ENCODE data around the gene PCDHGB1.
"Not testable (repeated sequence)": the region's sequence is repeated elsewhere in the genome, so short reads cannot be mapped to it uniquely, and the experiment has no call there.

Gene PCDHGB1

GRCh38 chr5:141382469-141383294 lies 32.8 kb downstream of the PCDHGB1 start, which contains the start of gene PCDHGA7:
Gene PCDHGA7 (plus strand): TSS chr5:141382742. CDS start chr5:141382900, 158 bp downstream.
- in situ Hi-C loops (cut with MboI; ENCODE audit: low sequenced_read_pairs), result no loop called here

GRCh38 chr5:141383345-141383744 lies 33.4 kb downstream of the PCDHGB1 start:
- in situ Hi-C loops (cut with MboI; ENCODE audit: low sequenced_read_pairs), result no loop called here

DNA sequence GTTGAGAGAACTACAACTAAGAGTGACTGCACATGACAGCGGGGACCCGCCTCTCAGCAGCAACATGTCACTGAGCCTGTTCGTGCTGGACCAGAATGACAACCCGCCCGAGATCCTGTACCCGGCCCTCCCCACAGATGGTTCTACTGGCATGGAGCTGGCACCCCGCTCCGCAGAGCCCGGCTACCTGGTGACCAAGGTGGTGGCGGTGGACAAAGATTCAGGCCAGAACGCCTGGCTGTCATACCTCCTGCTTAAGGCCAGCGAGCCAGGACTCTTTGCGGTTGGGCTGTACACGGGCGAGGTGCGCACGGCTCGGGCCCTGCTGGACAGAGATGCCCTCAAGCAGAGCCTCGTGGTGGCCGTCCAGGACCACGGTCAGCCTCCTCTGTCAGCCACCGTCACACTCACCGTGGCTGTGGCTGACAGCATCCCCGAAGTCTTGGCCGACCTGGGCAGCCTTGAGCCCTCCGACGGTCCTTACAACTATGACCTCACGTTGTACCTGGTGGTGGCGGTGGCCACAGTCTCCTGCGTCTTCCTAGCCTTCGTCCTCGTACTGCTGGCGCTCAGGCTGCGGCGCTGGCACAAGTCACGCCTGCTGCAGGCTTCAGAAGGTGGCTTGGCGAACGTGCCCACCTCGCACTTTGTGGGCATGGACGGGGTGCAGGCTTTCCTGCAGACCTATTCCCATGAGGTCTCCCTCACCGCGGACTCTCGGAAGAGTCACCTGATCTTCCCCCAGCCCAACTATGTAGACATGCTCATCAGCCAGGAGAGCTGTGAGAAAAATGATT lies 34.8 kb downstream of the PCDHGB1 start:
- in situ Hi-C loops (cut with MboI; ENCODE audit: low sequenced_read_pairs), result no loop called here

- in situ Hi-C loops (cut with MboI; ENCODE audit: low sequenced_read_pairs), result not testable (repeated sequence)
These were observed 37.8 kb downstream of the PCDHGB1 start, which contains the start of gene PCDHGB4 for GRCh38 chr5:141387557-141388311. Gene PCDHGB4 (plus strand): TSS chr5:141387698. CDS start chr5:141387885, 187 bp downstream.

DNA sequence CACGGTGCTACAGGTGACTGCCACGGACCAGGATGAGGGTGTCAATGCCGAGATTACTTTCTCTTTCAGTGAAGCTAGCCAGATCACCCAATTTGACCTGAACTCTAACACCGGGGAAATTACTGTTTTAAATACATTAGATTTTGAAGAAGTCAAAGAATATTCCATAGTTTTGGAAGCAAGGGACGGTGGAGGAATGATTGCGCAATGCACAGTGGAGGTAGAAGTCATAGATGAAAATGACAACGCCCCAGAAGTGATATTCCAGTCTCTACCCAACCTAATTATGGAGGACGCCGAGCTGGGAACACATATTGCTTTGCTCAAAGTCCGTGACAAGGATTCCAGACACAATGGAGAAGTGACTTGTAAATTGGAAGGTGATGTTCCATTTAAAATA lies 38.8 kb downstream of the PCDHGB1 start:
- in situ Hi-C loops (cut with MboI; ENCODE audit: low sequenced_read_pairs), result no loop called here

DNA sequence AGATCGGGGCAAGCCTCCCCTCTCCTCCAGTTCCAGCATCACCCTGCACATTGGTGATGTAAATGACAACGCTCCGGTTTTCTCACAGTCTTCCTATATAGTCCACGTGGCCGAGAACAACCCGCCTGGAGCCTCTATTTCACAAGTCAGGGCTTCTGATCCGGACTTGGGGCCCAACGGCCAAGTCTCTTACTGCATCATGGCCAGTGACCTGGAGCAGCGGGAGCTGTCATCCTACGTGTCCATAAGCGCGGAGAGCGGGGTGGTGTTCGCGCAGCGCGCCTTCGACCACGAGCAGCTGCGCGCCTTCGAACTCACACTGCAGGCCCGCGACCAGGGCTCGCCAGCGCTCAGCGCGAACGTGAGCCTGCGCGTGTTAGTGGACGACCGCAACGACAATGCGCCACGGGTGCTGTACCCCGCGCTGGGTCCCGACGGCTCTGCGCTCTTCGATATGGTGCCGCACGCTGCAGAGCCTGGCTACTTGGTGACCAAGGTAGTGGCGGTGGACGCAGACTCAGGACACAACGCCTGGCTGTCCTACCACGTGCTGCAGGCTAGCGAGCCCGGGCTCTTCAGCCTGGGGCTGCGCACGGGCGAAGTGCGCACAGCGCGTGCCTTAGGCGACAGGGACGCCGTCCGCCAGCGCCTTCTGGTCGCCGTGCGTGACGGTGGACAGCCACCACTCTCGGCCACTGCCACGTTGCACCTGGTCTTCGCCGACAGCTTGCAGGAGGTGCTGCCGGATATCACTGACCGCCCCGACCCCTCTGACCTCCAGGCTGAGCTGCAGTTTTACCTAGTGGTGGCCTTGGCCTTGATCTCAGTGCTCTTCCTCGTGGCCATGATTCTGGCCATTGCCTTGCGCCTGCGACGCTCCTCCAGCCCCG lies 39.5 kb downstream of the PCDHGB1 start:
- in situ Hi-C loops (cut with MboI; ENCODE audit: low sequenced_read_pairs), result no loop called here

- in situ Hi-C loops (cut with MboI; ENCODE audit: low sequenced_read_pairs), result no loop called here
These were observed 42.7 kb downstream of the PCDHGB1 start, which contains the start of gene PCDHGA8 for GRCh38 chr5:141392429-141393198. Gene PCDHGA8 (plus strand): TSS chr5:141392633. CDS start chr5:141392814, 181 bp downstream.

- in situ Hi-C loops (cut with MboI; ENCODE audit: low sequenced_read_pairs), result no loop called here
These were observed 43.4 kb downstream of the PCDHGB1 start for GRCh38 chr5:141393267-141393666.

DNA sequence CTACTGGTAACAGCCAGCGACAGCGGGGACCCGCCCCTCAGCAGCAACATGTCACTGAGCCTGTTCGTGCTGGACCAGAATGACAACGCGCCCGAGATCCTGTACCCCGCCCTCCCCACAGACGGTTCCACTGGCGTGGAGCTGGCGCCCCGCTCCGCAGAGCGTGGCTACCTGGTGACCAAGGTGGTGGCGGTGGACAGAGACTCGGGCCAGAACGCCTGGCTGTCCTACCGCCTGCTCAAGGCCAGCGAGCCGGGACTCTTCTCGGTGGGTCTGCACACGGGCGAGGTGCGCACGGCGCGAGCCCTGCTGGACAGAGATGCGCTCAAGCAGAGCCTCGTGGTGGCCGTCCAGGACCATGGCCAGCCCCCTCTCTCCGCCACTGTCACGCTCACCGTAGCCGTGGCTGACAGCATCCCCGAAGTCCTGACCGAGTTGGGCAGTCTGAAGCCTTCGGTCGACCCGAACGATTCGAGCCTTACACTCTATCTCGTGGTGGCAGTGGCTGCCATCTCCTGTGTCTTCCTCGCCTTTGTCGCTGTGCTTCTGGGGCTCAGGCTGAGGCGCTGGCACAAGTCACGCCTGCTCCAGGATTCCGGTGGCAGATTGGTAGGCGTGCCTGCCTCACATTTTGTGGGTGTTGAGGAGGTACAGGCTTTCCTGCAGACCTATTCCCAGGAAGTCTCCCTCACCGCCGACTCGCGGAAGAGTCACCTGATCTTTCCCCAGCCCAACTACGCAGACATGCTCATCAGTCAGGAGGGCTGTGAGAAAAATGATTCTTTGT lies 44.7 kb downstream of the PCDHGB1 start:
- in situ Hi-C loops (cut with MboI; ENCODE audit: low sequenced_read_pairs), result not testable (repeated sequence)

- in situ Hi-C loops (cut with MboI; ENCODE audit: low sequenced_read_pairs), result not testable (repeated sequence)
These were observed 48.1 kb downstream of the PCDHGB1 start, which contains the start of gene PCDHGB5 for GRCh38 chr5:141397756-141398551. Gene PCDHGB5 (plus strand): TSS chr5:141397947. CDS start chr5:141398128, 181 bp downstream.

DNA sequence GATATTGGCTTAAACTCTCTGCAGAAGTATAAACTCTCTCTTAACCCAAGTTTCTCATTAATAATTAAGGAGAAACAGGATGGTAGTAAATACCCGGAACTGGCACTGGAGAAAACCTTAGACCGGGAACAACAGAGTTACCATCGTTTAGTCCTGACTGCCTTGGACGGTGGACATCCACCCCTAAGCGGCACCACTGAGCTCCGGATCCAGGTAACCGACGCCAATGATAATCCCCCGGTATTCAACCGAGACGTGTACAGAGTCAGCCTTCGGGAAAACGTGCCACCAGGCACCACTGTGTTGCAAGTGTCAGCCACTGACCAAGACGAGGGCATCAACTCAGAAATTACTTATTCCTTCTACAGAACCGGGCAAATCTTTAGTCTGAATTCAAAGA lies 48.7 kb downstream of the PCDHGB1 start:
- in situ Hi-C loops (cut with MboI; ENCODE audit: low sequenced_read_pairs), result no loop called here

DNA sequence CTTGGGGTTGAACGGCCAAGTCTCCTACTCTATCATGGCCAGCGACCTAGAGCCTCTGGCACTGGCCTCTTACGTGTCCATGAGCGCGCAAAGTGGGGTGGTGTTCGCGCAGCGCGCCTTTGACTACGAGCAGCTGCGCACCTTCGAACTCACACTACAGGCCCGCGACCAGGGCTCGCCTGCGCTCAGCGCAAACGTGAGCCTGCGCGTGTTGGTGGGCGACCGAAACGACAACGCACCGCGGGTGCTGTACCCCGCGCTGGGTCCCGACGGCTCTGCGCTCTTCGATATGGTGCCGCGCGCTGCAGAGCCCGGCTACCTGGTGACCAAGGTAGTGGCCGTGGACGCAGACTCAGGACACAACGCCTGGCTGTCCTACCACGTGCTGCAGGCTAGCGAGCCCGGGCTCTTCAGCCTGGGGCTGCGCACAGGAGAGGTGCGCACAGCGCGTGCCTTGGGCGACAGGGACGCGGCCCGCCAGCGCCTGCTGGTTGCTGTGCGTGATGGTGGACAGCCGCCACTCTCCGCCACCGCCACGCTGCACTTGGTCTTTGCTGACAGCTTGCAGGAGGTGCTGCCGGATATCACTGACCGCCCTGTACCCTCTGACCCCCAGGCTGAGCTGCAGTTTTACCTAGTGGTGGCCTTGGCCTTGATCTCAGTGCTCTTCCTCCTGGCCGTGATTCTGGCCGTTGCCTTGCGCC lies 49.8 kb downstream of the PCDHGB1 start:
- in situ Hi-C loops (cut with MboI; ENCODE audit: low sequenced_read_pairs), result no loop called here

All from HL-60/S4 treated with retinoic acid at 250 ng/mL for 4 days and 3 days (cell line).